ENCODE measurements around the gene MTG2.

MTG2 gene

DNA sequence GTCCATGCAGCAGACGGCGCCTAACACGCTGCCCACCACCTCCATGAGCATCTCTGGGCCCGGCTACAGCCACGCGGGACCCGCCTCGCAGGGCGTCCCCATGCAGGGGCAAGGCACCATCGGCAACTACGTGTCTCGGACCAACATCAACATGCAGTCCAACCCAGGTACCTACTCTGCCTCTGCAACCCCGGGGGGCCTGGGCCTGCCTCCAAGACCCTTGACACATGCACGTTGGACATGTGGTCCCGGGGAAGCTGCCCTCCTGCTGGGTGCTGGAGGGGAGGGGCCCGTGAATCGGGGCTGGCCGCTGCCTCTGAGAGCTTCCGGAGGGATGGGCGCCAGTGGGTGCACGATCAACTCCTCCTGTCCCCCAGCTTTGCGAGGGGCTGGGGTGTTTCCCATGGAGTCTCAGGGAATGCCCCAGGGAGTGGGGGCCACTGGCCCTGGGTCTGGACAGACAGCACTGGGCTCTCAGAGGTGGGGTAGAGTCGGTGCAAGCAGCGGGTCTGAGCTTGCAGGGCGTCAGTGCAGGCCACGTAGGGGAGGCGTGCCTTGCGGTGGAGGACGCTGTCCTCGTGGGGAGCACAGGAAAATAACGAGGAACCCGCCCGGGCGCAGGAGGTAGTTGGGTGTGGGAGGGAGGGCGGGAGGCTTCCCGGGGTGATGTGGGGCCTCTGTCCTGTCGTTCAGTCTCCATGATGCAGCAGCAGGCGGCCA, 19.9 kb upstream of the MTG2 start:
- no peak for DNase-seq (ENCODE audit: low read depth in 1 of 2, low spot score in 1 of 2)

DNA sequence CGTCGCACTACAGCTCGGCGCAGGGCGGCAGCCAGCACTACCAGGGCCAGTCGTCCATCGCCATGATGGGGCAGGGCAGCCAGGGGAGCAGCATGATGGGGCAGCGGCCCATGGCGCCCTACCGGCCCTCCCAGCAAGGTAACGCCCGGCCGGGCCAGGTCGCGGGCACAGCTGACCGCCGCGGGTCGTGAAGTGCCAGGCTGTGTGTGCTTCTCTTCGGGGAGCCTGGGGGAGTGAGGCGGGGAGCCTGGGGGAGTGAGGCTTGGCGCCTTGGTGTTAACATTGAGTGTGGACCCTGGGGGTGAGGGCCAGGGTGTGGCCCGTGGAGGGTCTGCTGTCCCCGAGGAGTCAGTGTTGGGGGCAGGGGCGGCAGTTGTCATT, 19.4 kb upstream of the MTG2 start:
- no peak for DNase-seq (ENCODE audit: low read depth in 1 of 2, low spot score in 1 of 2)

DNA sequence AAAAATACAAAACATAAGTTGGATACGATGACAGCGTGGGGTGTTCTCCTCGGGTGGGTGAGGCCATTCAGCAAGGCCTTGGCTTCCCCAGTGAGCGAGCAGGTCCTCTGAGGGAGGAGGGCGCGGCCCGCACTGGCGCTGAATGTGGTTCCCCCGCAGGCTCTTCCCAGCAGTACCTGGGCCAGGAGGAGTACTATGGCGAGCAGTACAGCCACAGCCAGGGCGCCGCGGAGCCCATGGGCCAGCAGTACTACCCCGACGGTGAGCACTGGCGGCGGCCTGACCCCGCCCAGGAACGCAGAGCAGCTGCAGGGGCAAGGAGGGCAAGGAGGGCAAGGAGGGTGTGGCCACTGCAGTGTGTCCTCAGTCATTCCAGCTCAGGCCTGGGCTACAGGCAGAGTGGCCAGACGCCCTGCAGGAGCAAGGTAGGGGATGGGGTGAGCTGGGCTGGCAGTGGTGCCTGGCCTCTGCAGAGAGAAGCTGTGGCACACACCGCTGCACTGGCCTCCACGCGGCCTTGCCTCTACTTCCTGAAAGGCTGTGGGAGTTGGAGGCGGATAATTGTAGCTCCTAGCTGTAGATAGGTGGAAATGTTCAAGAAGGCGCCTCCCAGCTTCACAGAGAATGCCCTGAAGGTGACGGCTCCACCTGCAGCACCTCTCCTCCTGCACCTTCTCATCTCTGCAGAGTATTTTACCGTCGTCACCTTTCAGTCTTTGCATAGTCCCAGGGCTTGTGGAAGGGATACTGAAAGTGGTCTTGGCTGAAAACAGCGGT, 18.7 kb upstream of the MTG2 start:
- no peak for DNase-seq (ENCODE audit: low read depth in 1 of 2, low spot score in 1 of 2)

DNA sequence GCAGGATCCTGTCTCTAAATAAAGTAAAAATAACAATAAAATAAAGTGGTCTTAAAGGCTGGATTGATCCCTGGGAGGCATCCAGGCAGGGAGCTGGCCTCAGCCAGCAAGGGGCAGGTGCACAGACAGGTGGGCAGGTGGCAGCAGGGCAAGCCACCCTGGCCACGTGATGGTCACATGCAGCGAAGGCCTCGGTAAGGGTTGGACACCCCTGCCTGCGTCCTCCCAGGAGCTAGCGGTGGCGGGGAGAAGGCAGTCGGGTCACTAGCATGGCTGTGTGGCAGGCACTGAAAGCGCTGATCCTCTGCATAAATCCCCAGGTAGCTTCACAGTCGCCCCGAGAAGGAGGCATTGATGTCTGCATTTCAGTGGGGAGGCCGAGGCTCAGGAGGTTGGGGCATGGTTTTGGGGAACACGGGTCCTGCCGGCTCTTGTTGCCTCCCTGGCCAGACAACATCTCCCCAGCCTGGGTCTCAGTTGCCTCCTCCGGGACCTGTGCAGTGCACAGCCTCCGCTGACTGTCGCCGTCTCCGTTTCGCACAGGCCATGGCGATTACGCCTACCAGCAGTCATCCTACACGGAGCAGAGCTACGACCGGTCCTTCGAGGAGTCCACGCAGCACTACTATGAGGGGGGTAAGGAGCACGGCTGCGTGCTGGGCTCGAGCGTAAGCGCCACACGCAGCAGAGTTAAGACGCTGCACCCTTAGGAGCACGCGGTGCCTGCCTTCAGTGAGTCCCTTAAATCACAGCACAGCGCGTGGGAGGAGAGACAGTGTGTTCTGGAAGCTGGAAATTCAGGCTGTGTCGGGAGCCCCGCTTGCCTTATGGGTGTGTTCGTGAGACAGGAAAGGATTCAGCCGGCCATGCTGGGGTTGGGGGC, 17.7 kb upstream of the MTG2 start:
- no peak for DNase-seq (ENCODE audit: low read depth in 1 of 2, low spot score in 1 of 2)

DNA sequence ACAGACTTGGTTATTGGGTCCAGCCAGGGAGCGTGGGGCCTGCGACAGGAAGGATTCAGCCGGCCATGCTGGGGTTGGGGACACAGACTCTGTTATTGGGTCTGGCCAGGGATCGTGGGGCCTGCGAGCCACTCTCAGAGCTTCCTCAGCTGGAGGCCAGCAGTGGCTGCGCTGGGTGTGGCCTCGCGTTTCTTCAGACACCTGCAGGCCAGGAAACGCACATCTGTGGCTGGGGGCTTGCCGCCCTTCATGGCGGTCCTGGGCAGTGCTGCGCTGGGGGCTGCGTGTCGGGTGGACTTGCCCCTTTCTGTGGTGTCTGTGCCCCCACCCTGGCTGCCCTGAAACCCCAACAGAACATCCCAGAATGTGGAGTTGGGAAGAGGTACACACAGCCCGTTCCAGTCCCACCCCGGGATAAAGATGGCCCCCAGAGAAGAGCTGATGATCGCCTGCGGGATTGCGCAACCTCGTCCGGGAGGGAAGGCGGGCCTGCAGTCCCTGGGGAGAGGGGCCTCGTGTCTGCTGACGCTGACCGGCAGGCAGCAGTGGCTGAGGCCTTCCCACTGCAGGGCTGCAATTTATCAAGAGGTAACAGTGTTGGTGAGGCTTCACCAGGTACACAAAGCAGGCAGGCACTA, 16.9 kb upstream of the MTG2 start:
- DNase-seq (ENCODE audit: low read depth in 1 of 2, low spot score in 1 of 2) = no peak

DNA sequence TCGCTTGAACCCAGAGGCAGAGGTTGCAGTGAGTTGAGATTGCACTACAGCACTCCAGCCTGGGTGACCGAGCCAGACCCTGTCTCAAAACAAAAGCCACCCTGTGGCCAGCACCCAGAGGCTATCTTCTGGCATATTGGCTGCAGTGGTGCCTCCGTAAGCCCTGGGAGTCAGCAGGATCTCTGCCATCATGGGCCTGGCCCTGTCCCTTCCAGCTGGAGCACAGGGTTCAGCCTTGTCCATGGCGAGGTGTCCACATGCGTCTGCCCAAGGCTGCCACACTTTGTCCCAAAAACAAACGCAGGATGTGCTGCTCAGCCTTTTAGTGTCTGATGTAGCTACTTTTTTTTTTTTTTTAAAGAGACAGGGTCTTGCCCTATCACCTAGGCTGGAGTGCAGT, 15.4 kb upstream of the MTG2 start:
- no peak for DNase-seq (ENCODE audit: low read depth in 1 of 2, low spot score in 1 of 2)

DNA sequence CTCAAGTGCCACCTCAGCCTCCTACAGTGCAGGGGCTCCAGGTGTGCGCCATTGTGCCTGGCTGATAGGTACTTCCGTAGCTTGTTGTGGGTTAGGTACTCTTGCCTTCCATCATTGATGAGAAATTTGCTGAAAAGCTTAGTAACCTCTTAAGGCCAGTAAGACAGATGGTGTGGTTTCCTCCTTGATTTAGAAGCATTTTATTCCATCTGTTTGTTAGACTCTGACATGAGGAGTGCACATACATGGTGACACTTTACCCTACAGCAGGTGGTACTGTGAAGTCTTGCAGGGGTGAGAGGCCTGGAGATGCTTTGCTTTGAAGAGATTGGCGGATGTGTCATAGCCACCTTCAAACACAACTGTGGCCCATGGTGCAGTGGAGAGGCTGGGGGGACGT, 14.8 kb upstream of the MTG2 start:
- DNase-seq (ENCODE audit: low read depth in 1 of 2, low spot score in 1 of 2) = no peak

DNA sequence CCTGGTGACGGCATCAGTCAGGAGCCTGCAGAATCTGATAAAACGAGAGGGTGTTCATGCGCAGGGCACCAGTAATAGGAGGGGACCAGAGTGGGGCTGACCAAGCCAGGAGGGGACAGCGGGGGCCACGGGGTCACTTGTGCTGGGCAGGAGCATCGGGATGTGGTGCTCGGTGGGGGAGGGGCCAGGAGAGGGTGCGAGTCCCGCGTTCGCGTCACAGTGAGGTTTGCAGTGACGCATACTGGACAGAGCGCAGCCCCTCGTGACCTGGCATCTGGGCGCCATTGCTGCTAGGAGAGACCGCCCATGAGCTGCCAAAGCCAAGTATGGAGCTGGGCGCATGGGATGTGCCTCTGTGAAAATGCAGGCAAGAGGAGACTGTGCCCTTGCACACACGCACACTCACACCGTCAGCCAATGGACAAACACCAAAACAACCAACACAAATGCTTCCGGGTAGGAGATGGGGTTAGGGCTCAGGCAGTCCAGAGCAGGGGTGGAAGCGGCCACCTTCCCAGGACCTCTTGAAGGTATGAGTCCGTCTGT, 13.9 kb upstream of the MTG2 start:
- DNase-seq (ENCODE audit: low read depth in 1 of 2, low spot score in 1 of 2) = no peak

DNA sequence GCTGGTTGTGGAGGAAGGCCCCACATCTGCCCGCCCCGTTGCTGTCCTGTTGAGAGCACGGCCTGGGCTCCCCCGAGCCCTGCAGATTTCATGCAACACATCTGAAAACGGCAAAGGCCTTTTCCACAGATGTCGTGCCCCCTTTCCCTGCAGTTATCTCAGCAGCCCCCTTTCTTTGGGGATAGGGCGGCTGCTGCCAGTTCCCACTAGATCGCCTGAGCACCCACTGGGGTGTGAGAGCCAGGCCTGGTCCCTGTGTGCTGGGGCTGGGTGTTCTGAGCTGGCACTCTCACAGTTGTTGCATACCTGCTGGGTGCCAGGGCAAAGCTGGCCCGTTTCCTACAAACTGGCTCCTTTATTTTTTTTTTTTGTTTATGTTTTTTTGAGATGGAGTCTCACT, 12.3 kb upstream of the MTG2 start:
- DNase-seq (ENCODE audit: low read depth in 1 of 2, low spot score in 1 of 2) = no peak

DNA sequence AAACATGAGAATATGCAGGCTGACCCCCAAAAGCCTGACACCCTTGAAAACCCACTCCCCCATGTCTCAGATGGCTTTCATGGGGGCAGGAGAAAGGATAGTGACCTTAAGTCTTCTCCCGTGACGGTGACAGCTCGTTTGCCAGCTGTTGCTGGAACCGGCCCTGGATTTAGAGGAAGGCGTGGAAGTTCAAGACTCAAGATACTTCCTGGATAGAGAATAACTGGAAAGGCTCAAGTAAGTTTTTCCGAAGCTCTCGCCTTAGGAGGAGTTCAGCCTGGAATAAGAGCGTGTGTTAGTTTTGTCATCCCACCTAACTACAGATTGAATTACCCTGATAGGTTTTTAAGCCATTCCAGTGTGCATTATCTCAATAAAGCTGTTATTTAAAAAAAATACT, 11.6 kb upstream of the MTG2 start:
- no peak for DNase-seq (ENCODE audit: low read depth in 1 of 2, low spot score in 1 of 2)

DNA sequence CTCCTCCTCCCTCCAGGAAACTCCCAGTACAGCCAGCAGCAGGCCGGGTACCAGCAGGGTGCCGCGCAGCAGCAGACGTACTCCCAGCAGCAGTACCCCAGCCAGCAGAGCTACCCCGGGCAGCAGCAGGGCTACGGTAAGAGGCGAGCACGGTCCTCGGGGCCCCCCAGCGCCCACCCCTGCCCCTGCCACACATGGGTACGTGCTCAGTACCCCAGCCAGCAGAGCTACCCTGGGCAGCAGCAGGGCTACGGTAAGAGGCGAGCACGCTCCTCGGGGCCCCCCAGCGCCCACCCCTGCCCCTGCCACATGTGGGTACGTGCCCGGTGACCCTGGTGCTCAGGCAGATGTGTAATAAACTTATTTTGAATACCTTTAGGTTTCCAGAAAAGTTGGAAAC, 10.2 kb upstream of the MTG2 start:
- no peak for DNase-seq (ENCODE audit: low read depth in 1 of 2, low spot score in 1 of 2)

DNA sequence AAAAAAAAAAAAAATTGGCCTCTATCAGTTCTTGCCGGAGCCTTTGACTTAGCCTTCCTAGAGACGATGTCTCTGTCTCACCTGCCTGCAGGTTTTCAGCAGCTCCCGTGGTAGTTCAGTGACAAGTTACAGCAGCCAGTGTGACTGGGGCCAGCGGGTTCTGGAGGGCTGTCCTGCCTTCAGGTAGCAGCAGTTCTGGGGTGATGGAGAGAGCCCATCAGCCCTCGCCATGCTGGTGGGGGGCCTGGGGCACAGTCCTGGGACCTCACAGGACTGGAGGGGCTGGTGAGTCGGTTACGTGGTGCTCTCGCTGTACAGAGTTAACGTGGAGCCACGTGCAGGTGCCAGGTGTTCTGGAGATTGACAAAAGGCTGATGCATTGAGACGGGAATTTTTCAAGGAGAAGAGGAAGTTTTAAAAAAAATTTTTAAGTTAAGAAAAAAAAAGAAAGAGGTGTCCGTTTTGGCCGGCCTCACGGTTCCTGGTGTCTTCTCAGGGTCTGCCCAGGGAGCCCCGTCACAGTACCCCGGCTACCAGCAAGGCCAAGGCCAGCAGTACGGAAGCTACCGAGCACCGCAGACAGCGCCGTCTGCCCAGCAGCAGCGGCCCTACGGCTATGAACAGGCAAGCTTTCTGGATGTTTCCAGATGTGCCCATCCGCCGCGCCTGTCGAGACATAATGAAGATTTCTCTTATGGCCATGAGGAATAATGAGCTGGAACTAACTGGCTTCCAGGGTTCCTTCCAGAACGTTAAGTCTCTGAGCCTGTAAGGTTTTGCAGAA, 8.6 kb upstream of the MTG2 start:
- DNase-seq (ENCODE audit: low read depth in 1 of 2, low spot score in 1 of 2) = no peak

DNA sequence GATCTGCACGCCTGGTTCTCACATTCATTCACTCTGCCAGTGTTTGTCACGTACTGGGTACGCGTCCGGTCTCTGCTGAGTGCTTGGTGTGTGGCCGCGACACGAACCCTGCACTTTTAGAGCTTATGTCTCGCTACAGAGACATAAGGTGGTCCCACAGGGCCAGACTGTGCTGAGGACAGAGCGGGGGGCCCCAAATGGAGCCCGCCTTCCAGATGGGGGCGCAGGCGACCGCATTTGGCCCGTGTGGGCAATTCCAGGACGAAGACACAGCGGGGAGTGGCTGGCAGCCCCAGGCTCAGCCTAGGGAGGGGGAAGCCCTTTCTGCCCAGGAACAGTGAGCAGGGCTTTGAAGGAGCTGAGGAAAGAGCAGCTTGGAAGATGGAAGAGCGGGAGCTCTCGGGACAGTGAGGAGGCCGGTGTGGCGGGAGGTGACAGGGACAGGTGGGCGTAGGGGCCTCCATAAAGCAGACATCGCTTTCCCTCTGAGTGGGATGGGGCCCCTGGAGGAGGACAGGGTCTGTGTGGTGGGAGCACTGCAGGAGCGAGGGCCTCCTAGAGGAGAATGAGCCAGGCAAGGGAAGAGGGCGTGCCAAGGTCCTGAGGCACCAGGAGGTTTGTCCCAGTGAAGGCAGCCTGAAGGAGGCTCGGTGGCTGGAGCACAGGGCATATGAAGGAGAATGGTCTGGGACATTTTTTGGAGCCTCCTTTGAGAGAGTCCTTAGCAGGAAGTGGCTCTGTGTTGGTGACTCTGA, 7.8 kb upstream of the MTG2 start:
- DNase-seq (ENCODE audit: low read depth in 1 of 2, low spot score in 1 of 2) = no peak

DNA sequence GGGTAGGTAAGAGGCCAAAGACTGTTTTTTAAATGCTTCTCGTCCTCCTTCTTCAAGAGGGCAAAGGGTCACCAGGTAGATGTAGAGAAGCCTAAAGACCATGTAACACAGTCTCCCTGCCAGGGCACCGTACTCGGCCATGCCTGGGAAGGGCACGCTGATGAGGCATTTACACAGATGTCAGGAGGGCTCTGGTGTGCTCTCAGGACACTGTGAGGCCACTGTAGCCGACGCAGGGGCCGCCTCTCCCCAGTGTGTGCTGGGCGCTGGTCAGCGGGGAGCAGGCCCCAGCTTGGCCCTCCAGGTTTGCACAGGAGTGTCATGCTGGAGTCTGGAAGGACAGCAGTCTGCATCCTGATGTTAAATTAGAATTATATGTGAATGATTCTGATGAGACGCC, 7.1 kb upstream of the MTG2 start:
- no peak for DNase-seq (ENCODE audit: low read depth in 1 of 2, low spot score in 1 of 2)

DNA sequence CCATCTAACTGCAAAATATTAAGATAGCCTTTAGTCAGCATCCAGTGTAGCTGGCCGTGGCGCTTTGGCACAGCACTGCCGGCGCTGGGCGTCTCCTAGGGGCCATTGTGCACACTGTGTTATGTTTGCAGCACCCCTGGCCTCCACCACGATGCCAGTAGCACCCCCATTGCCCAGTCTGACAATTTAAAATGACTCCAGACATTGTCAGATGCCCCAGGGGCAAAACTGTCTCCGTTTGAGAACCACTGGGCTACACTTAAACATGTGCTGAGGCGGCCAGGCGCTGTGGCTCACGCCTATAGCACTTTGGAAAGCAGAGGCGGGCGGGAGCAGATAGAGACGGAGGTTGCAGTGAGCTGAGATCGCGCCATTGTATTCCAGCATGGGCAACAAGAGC, 6.0 kb upstream of the MTG2 start:
- no peak for DNase-seq (ENCODE audit: low read depth in 1 of 2, low spot score in 1 of 2)

DNA sequence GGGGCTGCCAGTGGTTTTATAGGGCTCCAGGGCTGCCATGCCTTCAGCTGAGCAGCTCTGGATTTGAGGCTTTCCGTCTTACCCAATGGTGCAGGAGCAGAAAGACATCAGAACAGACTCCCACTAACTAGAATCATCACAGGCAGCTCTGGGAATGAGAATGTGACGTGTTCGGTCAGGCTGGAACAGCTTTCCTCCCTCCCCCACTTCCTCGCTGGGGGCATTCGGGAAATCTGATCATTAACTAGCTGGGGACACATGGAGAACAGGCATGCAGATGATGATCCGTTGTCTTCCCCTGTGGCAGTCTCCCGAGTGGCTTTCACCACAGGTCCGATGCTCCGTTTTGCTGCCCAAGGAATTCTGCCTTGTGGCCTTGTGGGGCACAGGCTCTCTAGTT, 5.5 kb upstream of the MTG2 start:
- DNase-seq (ENCODE audit: low read depth in 1 of 2, low spot score in 1 of 2) = no peak

DNA sequence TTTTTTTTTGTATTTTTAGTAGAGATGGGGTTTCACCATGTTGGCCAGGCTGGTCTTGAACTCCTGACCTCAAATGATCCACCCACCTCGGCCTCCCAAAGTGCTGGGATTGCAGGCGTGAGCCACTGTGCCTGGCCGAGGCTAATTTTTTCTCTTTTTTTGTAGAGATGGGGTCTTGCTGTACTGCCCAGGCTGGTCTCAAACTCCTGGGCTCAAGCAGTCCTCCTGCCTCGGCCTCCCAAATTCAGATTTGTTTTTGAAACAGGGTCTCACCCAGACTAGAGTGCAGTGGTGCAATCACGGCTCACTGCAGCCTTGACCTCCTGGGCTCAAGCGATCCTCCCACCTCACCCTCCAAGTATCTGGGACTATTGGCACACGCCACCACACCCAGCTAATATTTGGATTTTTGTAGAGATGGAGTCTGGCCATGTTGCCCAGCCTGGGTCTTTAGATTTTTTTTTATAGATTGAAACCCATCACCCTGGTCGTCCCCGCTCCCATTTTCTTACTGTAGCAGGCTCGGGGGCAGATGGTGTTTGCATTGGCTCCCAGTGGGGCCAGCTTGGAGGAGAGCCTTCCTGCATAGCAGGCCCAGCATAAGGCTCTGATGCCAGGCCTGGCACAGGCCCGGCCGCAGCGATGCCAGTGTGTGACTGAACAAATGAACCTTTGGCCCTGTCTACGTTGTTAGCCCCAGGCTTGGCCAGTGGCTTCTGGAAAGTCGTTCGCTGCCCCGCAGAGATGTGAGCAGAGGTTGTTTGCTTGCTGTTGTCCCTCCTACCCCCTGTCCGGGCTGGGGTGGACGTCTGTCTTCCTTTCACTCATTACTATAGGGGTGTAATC, 4.3 kb upstream of the MTG2 start:
- no peak for DNase-seq (ENCODE audit: low read depth in 1 of 2, low spot score in 1 of 2)

DNA sequence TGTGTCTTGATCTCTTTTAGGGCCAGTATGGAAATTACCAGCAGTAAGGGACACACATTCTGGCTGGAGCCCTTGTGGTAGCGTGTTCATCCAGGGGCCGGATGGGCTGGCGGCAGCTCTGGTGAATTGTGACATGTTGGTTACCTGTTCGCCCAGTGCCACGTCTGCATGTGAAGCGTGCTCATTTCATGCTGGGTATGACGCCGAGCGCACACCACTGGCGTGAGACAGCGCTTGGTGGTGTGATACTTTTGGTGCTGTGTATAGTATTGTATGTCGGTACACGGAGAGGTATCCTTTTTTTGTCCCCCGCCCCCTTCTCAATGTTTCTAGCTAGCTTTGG, 3.7 kb upstream of the MTG2 start:
- DNase-seq (ENCODE audit: low read depth in 1 of 2, low spot score in 1 of 2) = no peak

DNA sequence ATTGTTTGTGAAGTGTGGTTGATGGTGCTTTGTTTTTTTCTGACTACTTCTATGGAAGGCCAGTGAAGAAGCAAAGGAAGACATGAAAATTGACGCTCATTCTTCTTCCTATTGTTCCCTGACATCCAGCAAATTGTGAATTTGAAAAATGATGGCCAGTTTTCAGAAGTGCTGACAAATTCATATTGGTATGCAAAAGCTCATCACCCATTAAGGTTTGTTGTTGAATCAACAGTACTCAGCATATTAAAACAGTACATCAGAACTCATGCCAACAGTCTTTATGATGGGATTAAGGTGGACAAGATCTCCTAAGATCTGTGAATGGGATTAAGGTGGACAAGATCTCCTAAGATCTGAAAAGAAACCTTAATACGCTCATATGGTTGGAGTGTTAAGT, 1.0 kb upstream of the MTG2 start:
- DNase-seq (ENCODE audit: low read depth in 1 of 2, low spot score in 1 of 2) = no peak
